Left ventricle myocardium inferior (tissue), 1 donor: ENCODE measurements around the gene HECW1. TPM values are rescaled to one million over a fixed set of nuclear protein-coding genes. Genes with fewer than 3 reads are reported as not detected.

Experiments used
- DNase-seq: peaks from one replicate; pipeline ENCODE4 v3.0.0-alpha.2; 2020
- H3K27ac ChIP-seq: fragments of 200-600 bp; replicated peaks from 2 replicates; pipeline ENCODE4 v1.8.0; 2021
- H3K27me3 ChIP-seq: fragments of 200-600 bp; 2 replicates; pipeline ENCODE4 v1.8.0; 2021; ENCODE audit warnings: low read depth
- H3K36me3 ChIP-seq: fragments of 200-600 bp; 2 replicates; pipeline ENCODE4 v1.8.0; 2021
- H3K4me1 ChIP-seq: fragments of 200-600 bp; 2 replicates; pipeline ENCODE4 v1.8.0; 2021
- H3K4me3 ChIP-seq: fragments of 200-600 bp; 2 replicates; pipeline ENCODE4 v1.8.0; 2021; ENCODE audit warnings: mild to moderate bottlenecking, moderate library complexity
- H3K9me3 ChIP-seq: fragments of 200-600 bp; replicated peaks from 2 replicates; pipeline ENCODE4 v1.8.0; 2021
- CTCF ChIP-seq: fragments of 200-600 bp; IDR thresholded peaks from 2 replicates; pipeline ENCODE4 v1.8.0; 2021; ENCODE audit warnings: antibody characterized with exemption, mild to moderate bottlenecking, borderline replicate concordance
- intact Hi-C: fragments of 100-400 bp; cut with micrococcal nuclease; formaldehyde crosslinking; loops from one replicate; pipeline ENCODE4 v1.11.0; 2022
- total RNA-seq: library from RNA; stranded (reverse); fragmentation: NEBNext Ultra II Directional; extraction: Animal tissue kit (Norgen Biotek cat#: 25700); gene quantifications from one replicate; pipeline ENCODE4 v1.2.1, GENCODE V29; 2021
- donor health status: DM: no; HTN: yes; CAD: no; lungs with severe emphysema.

The HECW1 gene
- total RNA-seq, 1 donor from 2014 or later: not detected

GRCh38 chr7:43302773-43303460, 190.5 kb downstream of the HECW1 start:
- Histone ChIP-seq H3K27me3 (peaks cover 66% of the 10 kb centered on the region), H3K4me3 (no peak overlapping the region), H3K36me3 (no peaks in the 10 kb centered on the region), H3K9me3 (no peaks in the 10 kb centered on the region), H3K27ac (no peak overlapping the region), H3K4me1 (no peaks in the 10 kb centered on the region)
- no peak for DNase-seq
- intact Hi-C loops: no loop called here
- TF ChIP-seq CTCF: no peak

DNA sequence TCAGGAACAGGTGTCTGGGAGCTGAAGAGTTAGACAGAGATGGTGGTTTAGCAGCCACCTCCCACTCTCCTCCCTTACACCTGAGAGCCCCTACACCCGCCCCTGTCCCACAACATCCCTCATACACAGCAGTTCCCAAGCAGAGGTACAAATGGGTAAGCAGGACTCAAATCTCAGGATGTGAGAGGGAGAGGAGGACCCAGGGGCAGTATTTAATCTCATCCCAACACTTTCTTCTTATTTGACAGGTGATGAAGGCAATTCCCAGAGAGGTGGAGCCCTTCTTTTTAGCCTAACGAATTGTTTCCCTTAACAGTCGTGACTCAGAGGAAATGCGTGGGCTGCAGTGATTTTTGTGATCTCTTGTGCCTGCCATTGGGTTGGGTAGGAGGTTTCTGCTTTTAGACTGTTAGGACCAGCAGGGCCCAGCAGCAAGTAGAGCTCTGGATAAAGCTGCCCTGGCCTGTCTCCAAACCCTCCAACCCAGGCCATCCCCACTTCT, 191.3 kb downstream of the HECW1 start:
- DNase-seq: no peak
- no peak overlapping the region for H3K27ac ChIP-seq
- no peaks in the 10 kb centered on the region for H3K4me1 ChIP-seq
- no peaks in the 10 kb centered on the region for H3K9me3 ChIP-seq
- intact Hi-C loops: no loop called here
- no peaks in the 10 kb centered on the region for H3K36me3 ChIP-seq
- no peak overlapping the region for H3K4me3 ChIP-seq
- H3K27me3 ChIP-seq: peaks cover 58% of the 10 kb centered on the region
- TF ChIP-seq CTCF: no peak

DNA sequence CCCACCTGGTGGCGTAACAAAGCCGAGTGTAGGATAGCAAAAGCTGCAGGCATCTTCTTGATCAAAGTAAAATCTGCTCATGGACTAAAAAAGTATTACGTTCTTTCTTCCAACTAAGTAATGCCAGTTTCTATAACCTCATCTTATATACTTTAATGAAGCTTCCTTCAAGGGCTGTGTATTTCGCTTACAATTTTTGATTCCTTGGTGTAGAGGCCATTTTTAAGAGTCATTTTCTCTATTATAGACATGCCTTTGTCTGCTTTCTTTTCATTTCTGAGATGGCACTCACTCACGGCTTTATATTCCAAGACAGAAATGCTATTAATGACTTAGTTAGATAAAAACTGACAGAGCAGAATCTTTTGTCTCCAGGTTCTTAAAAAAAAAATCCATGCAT, 194.0 kb downstream of the HECW1 start:
- Histone ChIP-seq H3K4me3 (no peak overlapping the region), H3K4me1 (no peaks in the 10 kb centered on the region), H3K36me3 (no peaks in the 10 kb centered on the region), H3K27ac (no peak overlapping the region), H3K27me3 (peaks cover 42% of the 10 kb centered on the region), H3K9me3 (no peaks in the 10 kb centered on the region)
- DNase-seq: no peak
- no peak for TF ChIP-seq CTCF
- intact Hi-C loops: no loop called here

DNA sequence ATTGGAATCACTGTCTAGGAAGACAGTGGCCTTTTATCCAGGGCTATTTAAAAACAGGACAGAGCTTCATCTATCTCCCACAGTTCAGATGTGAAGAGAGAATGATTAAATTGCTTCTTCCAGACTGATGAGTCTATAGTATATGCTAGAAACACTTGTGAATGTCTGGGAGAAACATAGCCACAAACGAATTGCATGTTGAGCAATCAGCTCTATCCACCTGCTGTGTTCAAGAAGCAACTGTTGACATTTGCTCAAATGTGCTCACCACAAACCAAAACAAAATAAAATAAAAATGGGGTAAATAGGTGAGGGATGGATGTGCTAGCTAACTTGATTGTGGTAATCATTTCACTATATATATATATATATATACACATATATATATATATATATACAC, 195.1 kb downstream of the HECW1 start:
- intact Hi-C loops: no loop called here
- no peaks in the 10 kb centered on the region for H3K9me3 ChIP-seq

GRCh38 chr7:43308913-43309705, 196.7 kb downstream of the HECW1 start:
- intact Hi-C loops: no loop called here
- Histone ChIP-seq H3K4me1 (no peaks in the 10 kb centered on the region), H3K9me3 (no peaks in the 10 kb centered on the region), H3K27ac (no peak overlapping the region), H3K36me3 (no peaks in the 10 kb centered on the region), H3K4me3 (no peak overlapping the region), H3K27me3 (peaks cover 25% of the 10 kb centered on the region)
- no peak for TF ChIP-seq CTCF
- no peak for DNase-seq

More for the DNA sequence above, 195.1 kb downstream of the HECW1 start:
- no peaks in the 10 kb centered on the region for H3K4me1 ChIP-seq
- no peak for DNase-seq
- H3K4me3 ChIP-seq: no peak overlapping the region
- no peak for TF ChIP-seq CTCF
- peaks cover 31% of the 10 kb centered on the region for H3K27me3 ChIP-seq
- no peaks in the 10 kb centered on the region for H3K36me3 ChIP-seq
- H3K27ac ChIP-seq: no peak overlapping the region
